H9 (cell line): ENCODE data around the gene KAT5. TPM values are rescaled to one million over a fixed set of nuclear protein-coding genes. Genes with fewer than 3 reads are reported as not detected.

Source experiments
- DNase-seq: peaks from one replicate; pipeline ENCODE4 v3.0.0-alpha.2; 2017
- H2AFZ ChIP-seq: one replicate; pipeline ENCODE4 v1.6.1; 2013; ENCODE audit warnings: mild to moderate bottlenecking, low read length, control low read depth, moderate library complexity
- H2AK5ac ChIP-seq: 2 replicates; pipeline ENCODE4 v1.6.1; 2013; ENCODE audit warnings: low read length, control low read depth, mixed read lengths; ENCODE audit not compliant: insufficient read length
- H2BK120ac ChIP-seq: one replicate; pipeline ENCODE4 v1.6.1; 2013; ENCODE audit warnings: low read depth, mild to moderate bottlenecking, low read length, control low read depth, inconsistent platforms; ENCODE audit not compliant: poor library complexity, severe bottlenecking
- H2BK12ac ChIP-seq: 2 replicates; pipeline ENCODE4 v1.6.1; 2013; ENCODE audit warnings: low read length, control low read depth, mixed read lengths, low read depth; ENCODE audit not compliant: insufficient read length
- H2BK15ac ChIP-seq: 2 replicates; pipeline ENCODE4 v1.6.1; 2013; ENCODE audit warnings: low read depth, low read length, control low read depth
- H2BK20ac ChIP-seq: one replicate; pipeline ENCODE4 v1.6.1; 2013; ENCODE audit warnings: low read depth, mild to moderate bottlenecking, low read length, control low read depth, inconsistent platforms; ENCODE audit not compliant: poor library complexity, severe bottlenecking
- H2BK5ac ChIP-seq: 2 replicates; pipeline ENCODE4 v1.6.1; 2013; ENCODE audit warnings: low read length, control low read depth, mixed read lengths; ENCODE audit not compliant: insufficient read length
- H3K14ac ChIP-seq: 2 replicates; pipeline ENCODE4 v1.6.1; 2013; ENCODE audit warnings: low read length, control low read depth; ENCODE audit not compliant: insufficient read depth
- H3K18ac ChIP-seq: 2 replicates; pipeline ENCODE4 v1.6.1; 2013; ENCODE audit warnings: low read depth, mild to moderate bottlenecking, mixed read lengths, low read length, control low read depth; ENCODE audit not compliant: insufficient read length
- H3K23ac ChIP-seq: 2 replicates; pipeline ENCODE4 v1.6.1; 2013; ENCODE audit warnings: low read length, control low read depth, mixed read lengths, low read depth; ENCODE audit not compliant: insufficient read length
- H3K23me2 ChIP-seq: 2 replicates; pipeline ENCODE4 v1.6.1; 2013; ENCODE audit warnings: low read depth, mild to moderate bottlenecking, mixed read lengths, low read length, control low read depth; ENCODE audit not compliant: insufficient read length, poor library complexity, severe bottlenecking
- H3K27ac ChIP-seq: 2 replicates; pipeline ENCODE4 v1.5.1; 2013; ENCODE audit warnings: low read length, control low read depth, mixed read lengths, low read depth; ENCODE audit not compliant: insufficient read length
- H3K27me3 ChIP-seq: 2 replicates; pipeline ENCODE4 v1.6.1; 2013; ENCODE audit warnings: low read length, control low read depth, inconsistent platforms; ENCODE audit not compliant: insufficient read depth
- H3K4ac ChIP-seq: 2 replicates; pipeline ENCODE4 v1.6.1; 2013; ENCODE audit warnings: low read depth, mild to moderate bottlenecking, control low read depth, inconsistent platforms, low read length, moderate library complexity
- H3K4me1 ChIP-seq: 2 replicates; pipeline ENCODE4 v1.6.1; 2013; ENCODE audit warnings: low read length, control low read depth, inconsistent platforms; ENCODE audit not compliant: insufficient read depth
- H3K4me2 ChIP-seq: 2 replicates; pipeline ENCODE4 v1.6.1; 2013; ENCODE audit warnings: low read length, control low read depth, mixed read lengths; ENCODE audit not compliant: insufficient read length, insufficient read depth
- H3K56ac ChIP-seq: 2 replicates; pipeline ENCODE4 v1.6.1; 2013; ENCODE audit warnings: low read depth, mild to moderate bottlenecking, mixed read lengths, low read length, control low read depth; ENCODE audit not compliant: insufficient read length
- H3K79me1 ChIP-seq: 2 replicates; pipeline ENCODE4 v1.6.1; 2013; ENCODE audit warnings: low read depth, mild to moderate bottlenecking, moderate library complexity, low read length, control low read depth, inconsistent platforms; ENCODE audit not compliant: insufficient read depth, poor library complexity, severe bottlenecking
- H3K79me2 ChIP-seq: 2 replicates; pipeline ENCODE4 v1.6.1; 2013; ENCODE audit warnings: low read length, control low read depth, inconsistent platforms; ENCODE audit not compliant: insufficient read depth
- H3K9ac ChIP-seq: 2 replicates; pipeline ENCODE4 v1.6.1; 2013; ENCODE audit warnings: low read length, control low read depth, mixed read lengths; ENCODE audit not compliant: insufficient read length; ENCODE audit errors: extremely low read depth
- H3K9me3 ChIP-seq: one replicate; pipeline ENCODE4 v1.6.1; 2013; ENCODE audit warnings: low read depth, low read length, inconsistent platforms; ENCODE audit not compliant: control insufficient read depth
- H3T11ph ChIP-seq: one replicate; pipeline ENCODE4 v1.6.1; 2013; ENCODE audit warnings: mild to moderate bottlenecking, low read length, control low read depth, inconsistent platforms
- H4K20me1 ChIP-seq: one replicate; pipeline ENCODE4 v1.6.1; 2013; ENCODE audit not compliant: control insufficient read depth, insufficient read length, insufficient read depth
- H4K5ac ChIP-seq: 2 replicates; pipeline ENCODE4 v1.6.1; 2013; ENCODE audit warnings: low read depth, mild to moderate bottlenecking, mixed read lengths, low read length, control low read depth; ENCODE audit not compliant: insufficient read length
- H4K8ac ChIP-seq: replicated peaks from 2 replicates; pipeline ENCODE4 v1.6.1; 2013; ENCODE audit warnings: low read length, control low read depth, mixed read lengths, low read depth; ENCODE audit not compliant: insufficient read length
- H4K91ac ChIP-seq: 2 replicates; pipeline ENCODE4 v1.6.1; 2013; ENCODE audit warnings: low read depth, mild to moderate bottlenecking, moderate library complexity, mixed read lengths, low read length, control low read depth; ENCODE audit not compliant: insufficient read length
- H3K27ac Mint-ChIP-seq, 3 experiments: 2 replicates in 2 of 3; 3 replicates in 1 of 3; pipeline ENCODE4 v1.8.0; 2020 to 2021; ENCODE audit warnings: mixed read lengths in 3 of 3, mild to moderate bottlenecking in 1 of 3, moderate library complexity in 1 of 3
- H3K27me3 Mint-ChIP-seq: 2 replicates; pipeline ENCODE4 v1.8.0; 2021; ENCODE audit warnings: low read depth, mild to moderate bottlenecking, moderate library complexity, mixed read lengths
- H3K36me3 Mint-ChIP-seq, 3 experiments: 2 replicates in 2 of 3; 3 replicates in 1 of 3; pipeline ENCODE4 v1.8.0; 2020 to 2021; ENCODE audit warnings: low read depth in 3 of 3, mixed read lengths in 3 of 3; ENCODE audit not compliant: insufficient read depth in 1 of 3
- H3K4me1 Mint-ChIP-seq, 2 experiments: 2 replicates each; pipeline ENCODE4 v1.8.0; 2020; ENCODE audit warnings: mixed read lengths in 2 of 2
- H3K4me3 Mint-ChIP-seq, 2 experiments: 2 replicates in 1 of 2; 3 replicates in 1 of 2; pipeline ENCODE4 v1.8.0; 2020 to 2021; ENCODE audit warnings: mild to moderate bottlenecking in 2 of 2, mixed read lengths in 2 of 2, moderate library complexity in 1 of 2
- H3K9me3 Mint-ChIP-seq, 2 experiments: 2 replicates in 1 of 2; 3 replicates in 1 of 2; pipeline ENCODE4 v1.8.0; 2020; ENCODE audit warnings: mild to moderate bottlenecking in 2 of 2, mixed read lengths in 2 of 2, moderate library complexity in 1 of 2
- CTCF ChIP-seq: fragments of 200-600 bp; sonication (generic); conservative IDR thresholded peaks from 3 replicates; pipeline ENCODE4 v1.8.0; 2021; ENCODE audit warnings: antibody characterized with exemption, mild to moderate bottlenecking
- WGBS: extraction: QIAGEN DNeasy Blood & Tissue Kit; methylation state at CpG from one replicate; pipeline ENCODE4 v1.1.7; 2013; ENCODE audit warnings: missing lambda C conversion rate, low lambda C conversion rate, mixed read lengths; ENCODE audit not compliant: insufficient read length; ENCODE audit errors: extremely low coverage; 5-methylcytosine and 5-hydroxymethylcytosine counted together
- long read RNA-seq: library from polyadenylated mRNA; unstranded; transcript quantifications from one replicate; pipeline ENCODE4 v2.0.0, GENCODE V29; 2020
- total RNA-seq: library from RNA; stranded (reverse); gene quantifications from 2 replicates; pipeline ENCODE4 v1.2.1, GENCODE V29; 2021

The KAT5 gene
- 56.7 and 57.4 TPM in 2 replicates for total RNA-seq
- long read RNA-seq, transcript KAT5-201 (13 exons, 2,296 nt): minor isoform, 6 of 268 reads
- long read RNA-seq, transcript KAT5-202 (13 exons, 2,059 nt): major isoform, 119 of 268 reads
- long read RNA-seq, transcript KAT5-208 (12 exons, 1,697 nt): minor isoform, 56 of 268 reads
- long read RNA-seq, transcript KAT5-203 (14 exons, 2,237 nt): minor isoform, 28 of 268 reads
- long read RNA-seq, partial matches to known transcripts: 16 of 268 reads
- long read RNA-seq, other reads (novel, unspliced or antisense): 36 of 268 reads

- Histone ChIP-seq H3T11ph (no peak within 1 kb of the TSS), H3K23ac (no peak within 1 kb of the TSS), H3K14ac (peak within 1 kb of the TSS; percentile 99), H3K4me1 (peaks cover 2% of the 10 kb centered on the region; the same call in 1 of the 2 replicates), H3K23me2 (no peaks in the 10 kb centered on the region), H3K27me3 (no peaks in the 10 kb centered on the region), H3K27ac (peak within 1 kb of the TSS; percentile 57), H3K79me1 (no peaks in the 10 kb centered on the region), H3K79me2 (no peaks in the 10 kb centered on the region), H3K56ac (no peak within 1 kb of the TSS), H3K9ac (peak within 1 kb of the TSS; percentile 76), H3K9me3 (no peaks in the 10 kb centered on the region), H4K5ac (peak within 1 kb of the TSS; percentile 69), H3K4ac (no peak within 1 kb of the TSS; the same call in 1 of the 2 replicates), H4K20me1 (no peaks in the 10 kb centered on the region), H2BK5ac (no peak within 1 kb of the TSS), H4K8ac (no peak within 1 kb of the TSS), H2AFZ (no peak within 1 kb of the TSS), H3K18ac (peak within 1 kb of the TSS; percentile 99), H2BK120ac (peak within 1 kb of the TSS; percentile 91), H2AK5ac (no peak within 1 kb of the TSS), H2BK12ac (no peak within 1 kb of the TSS), H4K91ac (no peak within 1 kb of the TSS), H2BK15ac (no peak within 1 kb of the TSS), H3K4me2 (peak within 1 kb of the TSS; percentile 54), H2BK20ac (no peak within 1 kb of the TSS)
- peaks cover 7% of the 10 kb centered on the region for H3K27me3 Mint-ChIP-seq
- peak; percentile 94 for TF ChIP-seq CTCF
- peaks cover 3 to 4% of the 10 kb centered on the region in 2 experiments; a peak in 2 of 4 replicates for H3K4me1 Mint-ChIP-seq
- peaks cover 8 to 9% of the 10 kb centered on the region in 2 experiments; a peak in 4 of 5 replicates for H3K9me3 Mint-ChIP-seq
- DNase-seq: peak; percentile 99
- no CpG with 5 or more reads among the region's 65 CpGs for WGBS
- H3K27ac Mint-ChIP-seq: peak within 1 kb of the TSS; percentile 98 to 99 (median 99)
- H3K4me3 Mint-ChIP-seq: peak within 1 kb of the TSS; percentile 85 to 90
- peaks cover 30 to 43% (median 42%) of the 10 kb centered on the region in 3 experiments for H3K36me3 Mint-ChIP-seq
These were observed at the start of gene KAT5 for GRCh38 chr11:65711785-65712632. Gene KAT5, plus strand, starts transcription at chr11:65712252. Its CDS starts 16 bp downstream, at chr11:65712268.
